HUES64 (cell line): ENCODE data around the gene KPNA6.

Source experiments
- H3K27ac ChIP-seq: 2 replicates; pipeline ENCODE4 v1.7.0; 2013; ENCODE audit warnings: low read depth, low read length, inconsistent platforms
- H3K27me3 ChIP-seq: 2 replicates; pipeline ENCODE4 v1.6.1; 2013; ENCODE audit warnings: mild to moderate bottlenecking, low read length; ENCODE audit not compliant: insufficient read depth
- H3K36me3 ChIP-seq: 2 replicates; pipeline ENCODE4 v1.6.1; 2013; ENCODE audit warnings: mild to moderate bottlenecking, low read length; ENCODE audit not compliant: insufficient read depth
- H3K4me1 ChIP-seq: 2 replicates; pipeline ENCODE4 v1.6.1; 2013; ENCODE audit warnings: mild to moderate bottlenecking, low read length, moderate library complexity; ENCODE audit not compliant: insufficient read depth
- H3K4me3 ChIP-seq: 2 replicates; pipeline ENCODE4 v1.5.1; 2013; ENCODE audit warnings: mild to moderate bottlenecking, low read length, moderate library complexity
- H3K9ac ChIP-seq: 2 replicates; pipeline ENCODE4 v1.6.1; 2013; ENCODE audit warnings: mild to moderate bottlenecking, low read depth, low read length
- H3K9me3 ChIP-seq: 2 replicates; pipeline ENCODE4 v1.6.1; 2013; ENCODE audit warnings: low read depth, low read length; ENCODE audit not compliant: insufficient read depth
- WGBS: fragments of 150-250, 120-280 bp; methylation state at CpG from one replicate; pipeline ENCODE4 v1.1.7; 2013; ENCODE audit warnings: missing lambda C conversion rate; 5-methylcytosine and 5-hydroxymethylcytosine counted together

Gene KPNA6

DNA sequence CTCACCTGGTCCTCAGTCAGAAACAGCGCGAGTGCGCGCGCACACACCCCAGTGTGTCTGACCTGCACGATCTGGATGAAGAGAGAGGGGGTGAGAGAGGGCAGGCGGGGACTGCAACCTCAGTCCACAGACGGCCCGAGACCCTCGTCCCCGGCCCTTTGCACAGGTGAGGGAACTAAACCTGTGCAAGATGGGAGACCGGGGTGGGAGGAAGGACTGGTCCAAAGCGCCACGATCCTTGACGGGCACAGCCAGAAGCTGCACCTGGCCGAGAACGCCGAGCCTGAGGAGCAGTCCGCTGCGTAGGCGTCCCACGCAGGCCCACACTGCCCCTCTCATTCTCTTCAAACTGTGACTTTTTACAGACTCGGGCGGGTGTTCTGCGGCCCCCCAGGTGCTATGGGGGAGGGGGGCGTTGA, 97.1 kb downstream of the KPNA6 start:
- WGBS: 45% methylated on average over 26 of the region's 26 CpGs

GRCh38 chr1:32205401-32206370, 97.8 kb downstream of the KPNA6 start, which contains the start of gene IQCC:
Gene IQCC, plus strand, starts transcription at chr1:32205671. Its CDS starts 11 bp downstream, at chr1:32205682.
- Histone ChIP-seq H3K9ac (peak within 1 kb of the TSS; percentile 87), H3K4me1 (peaks cover 4% of the 10 kb centered on the region; the same call in 1 of the 2 replicates), H3K27ac (no peak within 1 kb of the TSS), H3K36me3 (0 out of 2 replicates have a peak, but pooled peaks cover 7% of the 10 kb centered on the region), H3K4me3 (peak within 1 kb of the TSS; percentile 88), H3K27me3 (no peaks in the 10 kb centered on the region), H3K9me3 (no peaks in the 10 kb centered on the region)
- 3% methylated on average over 77 of the region's 77 CpGs for WGBS

More for the DNA sequence above, 97.1 kb downstream of the KPNA6 start:
- no peak overlapping the region for H3K27ac ChIP-seq
- no peaks in the 10 kb centered on the region for H3K27me3 ChIP-seq
- H3K36me3 ChIP-seq: 0 out of 2 replicates have a peak, but pooled peaks cover 7% of the 10 kb centered on the region
- peak overlapping the region; percentile 42 for H3K9ac ChIP-seq
- H3K4me3 ChIP-seq: peak overlapping the region; percentile 88
- no peaks in the 10 kb centered on the region for H3K9me3 ChIP-seq
- peaks cover 5% of the 10 kb centered on the region; the same call in 1 of the 2 replicates for H3K4me1 ChIP-seq

GRCh38 chr1:32208469-32208868, 100.6 kb downstream of the KPNA6 start:
- no peak overlapping the region for H3K9ac ChIP-seq
- H3K27ac ChIP-seq: no peak overlapping the region
- no peaks in the 10 kb centered on the region for H3K9me3 ChIP-seq
- no peaks in the 10 kb centered on the region; the same call in 1 of the 2 replicates for H3K4me1 ChIP-seq
- H3K4me3 ChIP-seq: no peak overlapping the region
- no peaks in the 10 kb centered on the region for H3K27me3 ChIP-seq
- 95% methylated on average over 6 of the region's 6 CpGs for WGBS
- 0 out of 2 replicates have a peak, but pooled peaks cover 7% of the 10 kb centered on the region for H3K36me3 ChIP-seq

DNA sequence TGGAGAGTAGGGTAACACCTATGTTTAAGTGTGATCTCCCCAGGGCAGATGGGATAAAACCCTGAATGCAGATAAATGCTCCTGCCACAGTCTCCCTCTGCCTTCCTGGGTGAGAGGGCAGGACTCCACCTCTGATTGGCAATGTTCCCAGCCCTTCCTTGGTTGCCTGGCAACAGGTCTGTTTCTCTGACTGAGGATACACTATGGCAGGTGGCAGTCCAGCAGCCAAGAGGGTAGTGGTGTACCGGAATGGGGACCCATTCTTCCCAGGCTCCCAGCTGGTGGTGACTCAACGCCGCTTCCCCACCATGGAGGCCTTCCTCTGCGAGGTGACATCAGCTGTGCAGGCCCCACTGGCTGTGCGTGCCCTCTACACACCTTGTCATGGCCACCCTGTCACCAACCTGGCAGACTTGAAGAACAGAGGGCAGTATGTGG, 101.1 kb downstream of the KPNA6 start, which contains the start of gene DCDC2B:
Gene DCDC2B, plus strand, starts transcription at position 199 of the 438 bp plus-strand sequence. Its CDS starts 5 bp downstream, at position 204.
- Histone ChIP-seq H3K4me3 (no peak within 1 kb of the TSS), H3K27me3 (no peaks in the 10 kb centered on the region), H3K9ac (no peak within 1 kb of the TSS), H3K27ac (no peak within 1 kb of the TSS), H3K36me3 (0 out of 2 replicates have a peak, but pooled peaks cover 7% of the 10 kb centered on the region), H3K4me1 (no peaks in the 10 kb centered on the region; the same call in 1 of the 2 replicates), H3K9me3 (no peaks in the 10 kb centered on the region)
- WGBS: 91% methylated on average over 5 of the region's 5 CpGs

- no peaks in the 10 kb centered on the region for H3K9me3 ChIP-seq
- peaks cover 2% of the 10 kb centered on the region; the same call in 1 of the 2 replicates for H3K4me1 ChIP-seq
- H3K36me3 ChIP-seq: peaks cover 33% of the 10 kb centered on the region
- H3K27ac ChIP-seq: no peak overlapping the region
- H3K9ac ChIP-seq: no peak overlapping the region
- no peak overlapping the region for H3K4me3 ChIP-seq
- 91% methylated on average over 10 of the region's 10 CpGs for WGBS
- H3K27me3 ChIP-seq: no peaks in the 10 kb centered on the region
These were observed 108.0 kb downstream of the KPNA6 start for GRCh38 chr1:32215629-32216480.

DNA sequence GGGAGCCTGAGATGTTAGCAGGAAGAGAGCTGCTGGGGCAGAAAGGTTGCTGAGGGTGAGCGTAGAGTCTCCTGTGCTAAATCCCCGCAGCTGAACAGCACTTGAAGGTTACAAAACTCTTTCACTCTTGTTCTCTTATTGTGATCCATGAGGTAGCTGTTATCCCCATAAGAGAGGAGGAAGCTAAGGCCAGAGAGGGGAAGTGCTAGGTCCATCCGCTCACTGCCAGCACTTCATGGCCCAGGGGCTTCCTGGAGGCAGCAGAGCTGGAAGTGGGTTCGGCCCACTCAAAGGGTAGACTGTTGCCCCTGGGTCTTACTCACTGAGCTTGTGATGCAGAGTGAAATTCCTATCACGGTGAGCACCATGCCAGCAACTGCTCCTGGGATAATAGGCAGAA, 108.7 kb downstream of the KPNA6 start:
- Histone ChIP-seq H3K9ac (no peak overlapping the region), H3K4me3 (no peak overlapping the region), H3K27me3 (no peaks in the 10 kb centered on the region), H3K36me3 (peaks cover 33% of the 10 kb centered on the region), H3K4me1 (peaks cover 8% of the 10 kb centered on the region; the same call in 1 of the 2 replicates), H3K27ac (no peak overlapping the region), H3K9me3 (no peaks in the 10 kb centered on the region)
- 94% methylated on average over 5 of the region's 5 CpGs for WGBS

GRCh38 chr1:32219022-32219421, 111.2 kb downstream of the KPNA6 start:
- WGBS: 96% methylated on average over 6 of the region's 7 CpGs
- H3K27ac ChIP-seq: no peak overlapping the region

DNA sequence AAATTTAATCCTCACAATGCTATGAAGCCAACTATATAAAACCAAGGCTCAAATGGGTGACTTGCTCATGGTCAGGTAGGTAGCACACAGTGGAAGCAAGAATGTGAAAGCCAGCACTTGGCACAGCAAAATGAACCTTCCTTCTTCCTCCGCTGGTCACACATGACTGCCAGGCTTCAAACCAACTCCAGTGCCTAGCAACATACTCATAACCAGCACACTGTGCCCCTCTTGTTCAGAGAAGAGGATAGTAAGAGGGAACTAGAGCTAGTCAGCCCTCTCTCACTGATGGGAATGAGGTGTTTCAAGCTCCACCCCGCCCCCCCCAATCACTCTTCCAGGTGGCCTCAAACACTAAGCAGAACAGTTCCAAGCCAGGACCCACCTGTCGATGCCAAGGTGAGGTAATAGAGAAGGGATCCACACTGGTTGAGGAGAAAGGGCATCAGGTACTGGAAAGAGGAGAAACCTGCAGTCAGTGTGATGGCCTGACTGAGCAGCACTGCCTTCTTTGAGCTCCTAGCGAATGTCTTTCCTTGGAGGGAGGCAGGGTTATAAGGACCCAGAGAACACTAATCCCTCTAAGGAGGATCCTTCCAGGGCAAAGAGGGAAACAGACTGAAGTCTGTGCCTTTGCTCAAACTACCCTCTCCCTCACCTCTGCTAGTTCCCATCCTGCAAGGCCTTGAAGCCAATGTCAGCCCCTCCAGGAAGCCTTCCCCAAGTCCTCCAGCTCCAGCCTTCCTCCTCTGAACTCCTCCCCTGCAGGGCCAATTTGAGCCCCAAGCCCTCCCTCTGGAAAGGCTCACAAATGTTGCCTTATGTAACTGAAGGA, 113.1 kb downstream of the KPNA6 start:
- no peaks in the 10 kb centered on the region for H3K27me3 ChIP-seq
- peaks cover 10% of the 10 kb centered on the region; the same call in 1 of the 2 replicates for H3K4me1 ChIP-seq
- peak overlapping the region; percentile 73 for H3K9ac ChIP-seq
- no peak overlapping the region for H3K27ac ChIP-seq
- H3K9me3 ChIP-seq: no peaks in the 10 kb centered on the region
- WGBS: 91% methylated on average over 3 of the region's 4 CpGs
- H3K36me3 ChIP-seq: peaks cover 39% of the 10 kb centered on the region
- peak overlapping the region; percentile 97 for H3K4me3 ChIP-seq

More at GRCh38 chr1:32219022-32219421, 111.2 kb downstream of the KPNA6 start:
- no peak overlapping the region for H3K9ac ChIP-seq
- H3K4me3 ChIP-seq: no peak overlapping the region
- H3K27me3 ChIP-seq: no peaks in the 10 kb centered on the region
- no peaks in the 10 kb centered on the region for H3K9me3 ChIP-seq
- peaks cover 38% of the 10 kb centered on the region for H3K36me3 ChIP-seq
- H3K4me1 ChIP-seq: peaks cover 10% of the 10 kb centered on the region; the same call in 1 of the 2 replicates

DNA sequence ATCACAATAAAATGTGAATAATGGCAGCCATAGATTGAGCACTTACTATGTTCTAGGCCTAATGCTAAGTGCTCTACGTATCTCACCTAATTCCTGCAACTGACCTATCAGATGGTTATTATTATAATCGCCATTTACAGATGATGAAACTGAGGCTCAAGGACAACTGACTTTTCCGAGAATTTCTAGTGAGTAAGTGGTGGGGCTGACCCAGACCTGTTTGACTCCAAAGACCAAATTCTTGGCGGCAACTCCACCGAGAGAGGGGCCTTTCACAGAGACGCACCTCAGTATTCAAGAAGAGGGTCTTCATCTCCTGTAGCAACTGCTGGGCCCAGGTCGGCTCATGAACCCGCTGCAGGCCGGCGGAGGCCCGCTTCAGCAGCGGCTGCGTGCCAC, 113.7 kb downstream of the KPNA6 start:
- H3K4me1 ChIP-seq: peaks cover 10% of the 10 kb centered on the region; the same call in 1 of the 2 replicates
- H3K9me3 ChIP-seq: no peaks in the 10 kb centered on the region
- peak overlapping the region; percentile 97 for H3K4me3 ChIP-seq
- WGBS: 10% methylated on average over 13 of the region's 13 CpGs
- H3K9ac ChIP-seq: peak overlapping the region; percentile 73
- peaks cover 39% of the 10 kb centered on the region for H3K36me3 ChIP-seq
- H3K27ac ChIP-seq: peak overlapping the region; percentile 72; the same call in 1 of the 2 replicates
- H3K27me3 ChIP-seq: no peaks in the 10 kb centered on the region
